ENCODE results near the gene DGKI.

DGKI gene

DNA sequence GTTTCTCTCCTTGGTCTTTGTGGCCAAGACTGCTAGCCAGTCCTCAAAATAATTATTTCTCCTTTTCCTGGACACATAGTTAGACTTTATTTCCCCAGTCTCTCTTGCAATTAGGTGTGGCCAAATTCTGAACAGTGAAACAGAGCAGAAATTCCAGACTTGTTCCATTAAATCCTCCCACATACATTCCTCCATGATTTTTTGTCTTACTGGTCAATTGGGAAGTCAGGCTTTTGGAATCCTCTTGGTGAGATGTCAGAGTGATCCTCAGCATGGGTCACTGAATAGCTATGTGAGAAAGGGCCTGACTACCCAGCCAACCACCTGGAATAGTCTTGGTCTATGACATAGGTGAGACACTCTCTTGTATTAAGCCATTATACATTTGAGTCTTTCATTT is 164.2 kb downstream of the DGKI start:
- no peak for DNase-seq

DNA sequence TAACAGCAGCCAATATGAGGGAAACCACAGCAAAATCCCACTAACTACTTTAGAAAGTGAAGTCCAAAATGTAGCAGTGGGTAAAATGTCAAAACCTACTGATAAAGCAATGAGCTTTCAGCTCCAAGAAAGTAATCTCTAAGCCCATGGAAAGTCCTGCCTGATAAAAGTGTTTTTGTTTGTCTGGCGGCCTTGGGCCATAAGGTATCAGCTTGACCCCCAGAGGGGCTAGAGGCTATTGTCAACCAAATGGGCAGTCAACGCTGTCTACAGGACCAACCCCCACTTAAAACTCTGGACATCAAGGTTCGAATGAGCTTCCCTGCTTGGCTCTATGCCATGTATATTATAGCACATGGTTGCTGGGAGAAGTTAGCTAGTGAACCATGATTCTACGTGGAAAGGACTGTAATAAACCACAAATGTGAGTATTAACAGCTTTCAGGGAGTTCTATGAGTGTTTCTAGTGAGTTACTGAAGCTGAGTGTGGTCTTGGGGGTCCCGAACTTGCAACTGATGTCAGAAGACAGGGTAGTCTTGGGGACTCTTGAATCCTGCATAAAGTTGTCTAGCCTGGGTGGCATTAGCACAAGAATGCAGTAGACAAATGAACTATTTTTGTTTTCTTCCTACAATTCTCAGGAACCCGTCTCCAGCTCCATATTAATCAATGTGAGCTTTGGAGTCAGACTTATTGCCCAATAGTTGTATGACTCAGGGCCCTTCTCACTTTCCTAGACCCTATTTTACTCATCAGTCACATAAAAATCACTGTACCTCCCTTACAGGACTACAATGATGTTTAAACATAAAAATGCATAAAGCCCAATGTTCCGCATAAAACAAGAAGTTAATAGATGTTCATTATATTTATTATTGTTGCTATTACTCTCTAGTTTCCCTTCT is 164.9 kb downstream of the DGKI start:
- no peak for DNase-seq

DNA sequence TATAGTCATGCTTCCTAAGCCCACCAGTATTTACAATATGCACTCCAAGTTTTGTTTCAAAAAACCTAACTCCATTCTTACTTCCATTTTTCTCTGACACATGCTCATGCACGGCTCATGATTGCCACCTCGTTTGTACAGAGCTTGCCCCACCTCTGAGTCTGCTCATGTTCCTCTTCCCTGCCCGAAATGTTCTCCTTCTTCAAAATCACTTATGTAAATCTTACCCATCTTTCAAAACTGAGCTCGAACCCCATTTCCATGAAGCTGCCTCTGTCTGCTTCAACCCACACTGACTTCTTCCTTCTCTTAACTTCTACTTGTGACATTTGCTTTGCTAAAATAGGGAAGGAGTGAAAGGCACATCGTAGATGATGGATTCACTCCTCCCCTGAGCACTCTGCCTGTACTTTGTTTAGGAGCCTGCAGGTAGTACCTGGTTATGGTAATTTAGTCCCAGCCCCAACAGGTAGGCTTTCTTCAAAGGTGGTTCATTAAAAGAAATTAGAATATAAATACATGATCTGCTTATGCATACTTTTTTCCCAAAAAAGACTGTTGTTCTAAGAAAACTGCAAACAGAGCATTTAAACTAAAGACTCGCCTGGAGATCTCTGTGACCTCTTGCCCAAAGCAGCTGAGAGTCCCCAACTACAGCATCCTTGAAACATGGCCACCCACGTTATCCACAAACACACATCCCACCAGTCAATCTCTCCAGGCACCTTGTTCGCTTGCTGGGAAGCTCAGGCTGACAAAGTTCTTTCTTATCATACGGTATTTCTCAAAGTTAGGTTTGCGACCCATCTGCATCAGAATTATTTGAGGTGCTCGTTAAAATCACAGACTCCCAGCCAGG is 172.0 kb downstream of the DGKI start:
- DNase-seq: no peak

DNA sequence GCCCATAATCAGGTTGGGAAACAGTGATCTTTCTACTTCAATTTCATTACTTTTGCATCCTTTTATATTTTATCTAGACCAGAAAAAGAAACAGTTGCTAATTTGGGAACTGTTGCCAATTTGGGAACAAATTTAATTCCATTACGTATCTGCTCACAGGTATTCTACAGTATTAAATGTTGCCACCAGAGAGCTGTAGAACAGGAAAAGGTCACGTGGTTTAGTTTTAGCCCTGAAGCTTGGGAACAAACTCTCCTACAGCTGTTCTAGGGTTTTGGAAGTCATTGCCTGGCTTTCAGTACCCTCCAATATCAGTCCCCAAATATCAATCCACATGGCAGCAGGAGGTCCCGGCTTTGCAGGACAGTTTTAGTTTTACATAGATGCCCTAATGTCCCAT is 172.7 kb downstream of the DGKI start:
- DNase-seq: no peak

DNA sequence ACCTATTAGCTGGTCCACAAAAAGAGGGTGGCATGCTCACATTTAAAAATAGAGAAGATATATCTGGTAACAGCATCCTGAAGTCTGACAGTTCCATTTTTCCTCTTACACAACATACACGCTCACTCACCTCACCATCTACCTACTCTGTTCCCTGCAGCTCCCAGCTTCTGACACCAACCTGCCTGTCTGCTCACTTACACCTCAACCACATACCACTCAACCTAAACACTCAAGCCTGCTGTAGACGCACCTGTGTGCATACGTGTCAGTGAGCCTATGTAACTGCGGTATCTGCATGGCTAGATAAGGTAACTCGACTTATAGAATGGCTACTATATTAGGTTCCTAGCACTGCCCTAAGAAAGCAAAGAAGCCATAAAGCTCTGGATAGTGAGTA is 174.9 kb downstream of the DGKI start:
- no peak for DNase-seq

DNA sequence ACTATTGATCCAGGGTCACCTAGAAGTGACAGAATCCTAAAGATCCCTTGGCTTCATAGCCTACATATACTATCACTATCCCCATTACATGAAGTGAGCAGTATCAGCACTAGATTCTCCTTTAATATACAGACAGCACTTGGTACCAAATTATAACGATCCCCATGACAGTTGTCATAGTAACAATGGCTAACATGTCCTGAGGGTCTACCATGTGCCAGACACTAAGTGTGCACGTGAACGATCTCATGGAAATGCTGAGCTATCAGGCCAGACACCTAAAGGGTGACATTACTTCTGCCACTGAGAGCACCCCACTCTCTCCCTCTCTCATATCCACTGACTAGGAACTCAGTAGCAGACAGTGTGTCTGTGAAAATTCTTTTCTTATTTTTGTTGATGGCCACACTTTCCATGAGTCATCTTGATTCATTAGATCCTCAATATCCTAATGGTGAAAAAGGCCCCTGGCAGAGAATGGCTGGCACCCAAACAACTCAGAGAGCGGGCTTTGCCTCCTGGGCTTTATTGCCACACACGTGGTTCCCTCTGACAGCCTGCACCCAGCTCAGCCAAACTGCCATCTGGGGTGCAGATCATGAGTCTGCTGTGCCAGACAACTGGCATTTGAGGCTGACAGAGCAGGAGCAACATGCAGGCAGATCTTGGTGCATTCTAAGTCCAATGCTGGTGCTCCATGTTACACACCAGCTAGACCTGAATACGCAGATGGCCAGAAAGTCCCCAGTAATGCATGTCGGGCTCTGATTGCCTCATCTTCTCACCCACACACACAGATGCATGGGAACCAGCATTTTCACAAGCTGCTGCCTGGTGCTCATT is 176.3 kb downstream of the DGKI start:
- no peak for DNase-seq

DNA sequence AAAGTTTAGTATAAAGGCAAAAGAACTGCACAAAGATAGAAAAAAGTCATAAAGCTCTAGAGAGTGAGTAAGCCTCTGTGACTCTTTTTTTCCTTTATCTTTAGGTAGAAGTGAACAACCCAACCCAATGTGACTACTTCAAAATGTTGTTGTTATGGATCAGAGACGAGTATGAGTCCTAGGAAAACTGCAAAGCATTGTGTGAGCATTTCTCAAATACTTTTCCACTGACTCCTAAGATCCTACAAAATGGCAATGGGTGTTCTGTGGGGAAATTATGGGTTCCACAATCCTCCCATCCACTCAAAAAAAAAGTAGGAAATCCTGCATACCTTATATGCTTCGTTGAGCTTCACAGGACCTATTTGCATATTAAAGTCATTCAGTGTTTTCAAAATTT is 177.1 kb downstream of the DGKI start:
- DNase-seq: no peak

DNA sequence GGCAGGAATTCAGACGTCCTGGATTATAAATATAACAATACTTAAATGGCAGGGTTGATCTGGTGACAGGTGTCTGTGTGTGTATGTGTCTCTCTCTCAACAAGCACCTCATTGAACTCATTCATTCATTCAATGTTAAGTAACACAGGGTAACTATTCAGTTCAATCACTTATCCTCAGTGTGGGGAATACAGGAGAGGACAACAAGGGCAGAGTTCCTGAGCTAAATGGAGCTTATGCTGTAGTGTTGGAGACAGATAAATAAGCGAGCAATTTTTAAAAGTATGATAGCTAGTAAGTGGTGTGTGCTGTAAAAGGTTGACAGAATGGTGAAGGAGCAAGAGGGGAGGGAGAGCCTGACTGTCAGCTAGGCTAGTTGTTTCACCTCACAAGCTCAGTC is 178.4 kb downstream of the DGKI start:
- no peak for DNase-seq

DNA sequence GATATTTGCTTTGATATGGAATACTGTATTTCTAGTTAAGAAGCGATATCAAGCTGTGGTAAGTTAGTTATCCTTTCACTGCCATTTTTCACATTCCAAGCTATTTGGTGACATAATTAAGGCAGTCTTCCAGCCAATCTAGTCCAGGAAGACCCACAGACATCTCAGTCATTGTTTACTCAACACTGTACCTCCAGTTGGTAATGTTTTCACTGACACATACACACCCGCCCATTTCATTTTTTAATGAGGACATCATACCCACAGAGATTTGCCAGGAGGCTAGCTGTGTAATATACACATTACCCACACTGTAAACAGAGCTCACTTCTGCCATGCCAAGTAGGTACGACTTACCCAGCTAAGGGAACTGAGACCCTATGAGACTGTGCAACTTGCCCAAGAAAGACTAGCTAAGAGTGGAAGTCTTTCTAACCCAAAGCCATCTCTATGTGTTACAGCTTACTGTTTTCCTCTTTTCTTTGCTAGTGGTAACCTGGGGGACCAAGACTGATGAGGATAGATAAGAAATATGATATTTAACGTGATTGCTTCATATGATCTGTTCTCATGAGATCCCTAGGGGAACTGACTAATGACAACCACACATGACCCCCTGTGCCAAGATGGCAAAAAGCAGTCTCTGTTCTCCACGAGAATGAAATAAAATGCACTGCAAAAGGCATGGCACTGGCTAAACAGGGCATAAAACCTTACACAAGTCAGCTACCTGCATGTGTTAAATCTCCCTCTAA is 179.0 kb downstream of the DGKI start:
- DNase-seq: no peak

DNA sequence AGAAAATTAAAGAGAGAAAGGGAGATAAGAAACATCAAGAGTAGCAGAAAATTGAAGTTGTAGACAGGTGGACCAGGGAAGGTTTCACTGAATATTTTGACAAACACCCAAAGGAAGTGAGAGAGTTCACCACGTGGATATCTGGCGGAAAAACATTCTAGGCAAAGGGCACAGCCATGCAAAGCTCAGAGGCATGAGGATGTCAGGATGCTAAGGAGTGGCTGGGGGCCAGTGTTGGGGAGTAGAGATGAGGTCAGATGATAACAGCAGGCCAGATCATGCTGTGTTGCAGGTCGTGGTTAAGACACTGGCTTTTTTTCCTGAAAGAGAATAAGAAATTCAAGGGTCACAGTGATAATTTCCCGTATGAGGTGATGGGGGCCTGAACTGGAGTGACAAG is 181.9 kb downstream of the DGKI start:
- DNase-seq: no peak

DNA sequence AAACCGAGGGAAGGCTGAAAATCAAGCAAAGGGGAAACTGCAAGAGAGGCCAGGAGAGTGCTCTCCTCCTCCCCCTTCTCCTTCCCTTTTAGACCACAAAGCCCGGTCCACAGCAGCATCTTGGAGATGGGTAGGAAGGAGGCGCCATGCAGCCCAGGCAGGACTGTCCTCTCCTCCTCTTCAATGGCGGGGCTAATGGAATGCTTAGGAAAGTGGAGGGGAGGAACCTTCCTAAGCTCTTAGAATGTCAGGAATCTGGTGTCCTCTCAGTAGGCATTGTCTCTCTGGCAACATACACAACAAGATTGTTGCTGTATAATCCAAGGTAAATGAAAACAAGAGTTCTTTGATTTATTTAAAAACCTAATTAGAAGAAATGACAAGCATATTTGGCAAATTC is 185.1 kb downstream of the DGKI start:
- no peak for DNase-seq

DNA sequence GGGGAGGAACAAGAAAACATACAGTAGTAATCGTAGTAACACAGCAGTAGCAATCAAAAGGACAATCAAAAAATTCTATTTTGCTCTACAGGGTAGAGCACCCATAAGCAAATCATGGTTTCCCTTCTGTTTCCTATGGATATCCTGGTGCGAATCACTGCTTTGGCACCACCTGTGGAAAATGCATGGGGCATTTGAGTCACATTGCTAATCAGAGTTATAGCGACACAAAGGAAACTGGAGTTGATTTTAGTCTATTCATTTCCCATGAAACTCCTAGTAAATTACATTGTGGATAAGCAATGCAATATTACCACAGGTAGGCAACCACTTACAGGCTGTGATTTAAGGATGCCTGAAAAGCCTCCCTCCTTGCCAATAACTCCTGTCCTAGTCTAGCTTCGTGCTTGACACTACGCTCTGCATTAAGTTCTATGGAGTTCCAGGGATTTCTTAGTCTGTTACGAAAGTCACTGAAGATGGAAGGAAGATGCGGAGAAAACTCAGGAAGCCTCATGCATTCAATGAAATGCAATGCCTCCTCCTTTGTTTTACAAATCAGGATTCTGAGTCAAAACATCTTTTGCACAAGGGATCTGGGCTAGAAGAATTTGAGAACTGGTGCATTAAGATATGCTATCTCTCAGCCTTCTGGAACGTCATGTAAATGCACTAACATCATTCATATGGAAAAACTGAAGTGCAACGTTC is 188.4 kb downstream of the DGKI start:
- no peak for DNase-seq

DNA sequence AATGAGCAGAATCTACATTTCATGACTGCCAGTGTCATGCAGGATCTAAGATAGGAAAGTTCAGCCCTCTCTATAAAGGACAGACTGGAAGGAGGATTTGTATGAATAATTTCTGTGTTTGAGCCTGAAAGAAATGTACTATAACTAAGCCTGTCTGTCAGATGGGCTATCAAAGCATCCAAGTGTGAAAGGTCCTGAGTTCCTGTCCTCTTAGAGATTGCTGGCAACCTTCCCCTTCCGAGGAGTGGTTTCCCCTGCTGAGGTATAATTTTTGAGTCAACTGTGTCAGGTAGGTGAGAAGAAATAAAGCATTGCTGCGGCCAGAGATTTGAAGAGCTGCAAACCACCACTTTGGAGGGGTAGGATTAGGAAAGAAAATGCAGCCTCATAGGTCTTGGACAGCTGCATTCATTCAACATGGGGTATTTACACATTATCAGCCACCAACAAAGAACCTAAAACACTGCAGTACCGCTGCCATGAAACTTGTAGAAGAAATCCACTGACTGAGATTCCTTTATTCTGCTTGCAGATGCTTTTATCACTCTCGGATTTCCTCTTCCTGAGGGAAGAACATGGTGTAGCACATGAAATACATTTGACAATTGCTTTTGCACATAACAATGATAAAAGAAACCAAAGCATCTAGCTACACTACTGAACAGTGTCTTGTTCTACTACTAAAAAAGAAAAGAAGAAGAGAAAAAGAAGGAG is 189.1 kb downstream of the DGKI start:
- no peak for DNase-seq

DNA sequence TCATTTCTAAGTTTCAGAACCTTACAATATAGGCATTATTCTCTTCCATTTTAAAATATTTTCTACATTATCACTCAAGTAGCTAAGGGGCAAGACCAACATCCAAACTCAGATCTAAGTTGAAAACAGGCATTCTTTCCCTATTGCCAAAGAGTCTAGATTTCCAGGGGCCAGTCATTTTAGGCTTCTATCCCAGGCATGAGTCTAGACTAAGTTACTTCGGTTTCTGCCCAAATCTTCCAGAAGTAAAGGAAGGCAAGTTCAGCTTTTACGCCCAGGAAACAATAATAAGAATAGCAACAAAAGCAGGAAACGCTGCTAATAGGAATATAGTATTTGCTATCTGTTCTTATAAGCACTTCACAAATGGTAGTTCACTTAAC is 189.9 kb downstream of the DGKI start:
- DNase-seq: no peak

DNA sequence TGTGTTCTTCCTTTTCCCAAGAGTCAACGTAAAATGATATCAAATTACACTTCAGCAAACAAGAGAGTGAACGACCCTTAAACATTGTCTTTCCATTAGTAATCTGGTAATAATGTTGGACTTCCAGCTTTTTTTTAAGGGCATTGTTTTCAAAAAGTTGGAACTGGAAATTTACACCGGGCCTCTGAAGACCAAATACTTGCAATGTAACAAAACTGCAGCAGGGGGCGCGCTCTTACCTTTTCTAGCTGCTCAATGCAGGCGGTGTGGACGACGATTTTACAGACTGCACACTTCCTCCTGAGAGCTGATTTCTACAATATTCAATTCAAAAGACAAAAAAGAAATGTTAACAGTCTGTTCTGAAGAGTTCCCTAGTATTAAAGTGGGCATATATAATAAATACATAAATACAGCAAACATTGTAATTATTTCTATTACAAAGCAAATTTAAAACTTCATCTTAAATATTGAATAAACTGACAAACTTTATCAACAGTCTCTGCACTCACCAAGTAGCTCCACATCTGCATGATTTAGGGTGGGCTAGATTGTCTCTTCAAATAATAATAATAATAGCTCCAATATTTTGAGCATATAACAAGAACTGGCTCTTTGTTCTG is 190.4 kb downstream of the DGKI start:
- peak; percentile 30 to 38 for DNase-seq

DNA sequence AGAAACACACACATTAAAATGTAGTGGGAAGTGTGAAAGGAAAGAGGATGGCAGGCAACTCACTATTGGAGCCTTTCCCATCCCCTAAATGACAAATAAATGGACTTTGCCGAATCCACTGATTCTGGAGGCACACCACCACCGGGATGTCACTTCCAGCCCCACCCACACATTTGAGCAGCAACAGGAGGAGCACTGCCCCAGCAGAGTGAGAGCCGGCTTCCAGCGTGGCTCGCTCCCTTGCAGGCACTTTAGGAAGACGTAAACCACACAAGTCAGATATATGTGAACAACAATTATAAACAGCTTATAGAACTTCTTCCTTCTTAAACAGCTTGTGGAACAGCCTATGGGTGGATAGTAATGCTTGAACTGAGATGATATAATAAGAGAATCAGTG is 191.0 kb downstream of the DGKI start:
- no peak for DNase-seq

DNA sequence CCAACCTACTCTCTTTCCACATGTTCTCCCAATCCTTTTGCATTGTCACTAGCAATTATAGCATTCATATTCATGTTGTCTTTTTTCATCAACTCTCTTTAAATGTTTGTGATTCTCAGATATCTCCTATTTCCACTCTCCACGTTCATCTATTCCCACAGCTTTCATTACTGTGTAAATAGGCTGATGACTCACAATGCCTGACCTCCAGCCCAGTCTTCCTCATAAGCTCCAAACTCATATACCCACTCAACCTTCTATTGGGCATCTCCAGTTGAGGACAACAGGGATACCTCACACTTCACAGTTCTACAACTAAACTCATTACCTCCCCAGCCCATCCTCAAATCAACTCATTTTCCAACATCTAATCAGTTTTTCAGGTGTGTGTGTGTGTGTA is 194.1 kb downstream of the DGKI start:
- no peak for DNase-seq

DNA sequence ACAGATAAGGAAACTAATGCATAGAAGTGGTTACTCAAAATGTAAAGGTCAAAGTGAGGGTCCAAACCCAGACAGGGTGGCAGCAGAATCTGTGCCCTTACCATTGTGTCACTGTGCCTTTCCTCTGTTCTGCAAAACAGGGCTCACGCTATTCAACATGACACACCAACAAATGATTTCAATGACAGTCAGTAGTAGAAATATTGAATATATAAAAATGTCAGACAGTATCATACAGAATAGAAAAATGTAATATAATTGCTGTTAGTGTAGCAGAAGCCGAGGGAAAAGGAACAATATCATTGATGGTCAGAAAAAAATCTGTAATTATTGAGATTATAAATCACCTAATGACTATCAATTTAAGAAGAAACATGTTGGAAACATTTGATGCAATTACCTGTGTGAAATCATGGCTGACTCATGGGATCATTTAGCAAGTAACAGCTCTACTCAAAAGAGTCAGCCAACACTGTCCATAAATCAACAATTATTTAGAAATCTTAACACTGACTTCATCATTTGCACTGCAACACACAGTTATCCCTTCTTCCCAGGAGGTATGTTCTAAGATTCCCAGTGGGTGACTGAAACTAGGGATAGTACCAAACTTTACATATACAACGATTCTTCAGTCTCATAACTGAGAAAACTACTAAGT is 198.7 kb downstream of the DGKI start:
- no peak for DNase-seq

DNA sequence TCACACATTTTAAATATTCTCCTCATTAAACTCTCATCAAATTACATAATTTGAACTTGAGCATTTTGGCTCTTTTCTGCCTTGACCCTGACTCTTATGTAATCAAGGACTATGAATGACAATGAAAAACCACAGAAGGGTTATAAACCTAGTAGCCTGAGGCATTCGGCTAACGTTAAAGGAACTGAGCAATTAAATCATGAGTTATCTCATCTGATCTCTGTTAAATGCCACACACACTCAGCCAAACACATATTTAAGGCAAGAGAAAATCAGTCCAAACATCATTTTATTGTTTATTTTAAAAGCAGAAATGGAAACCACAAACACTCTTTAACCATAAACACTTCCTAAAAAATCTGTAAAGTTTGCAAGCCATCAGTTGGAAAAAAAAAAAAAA is 204.3 kb downstream of the DGKI start:
- DNase-seq: no peak

DNA sequence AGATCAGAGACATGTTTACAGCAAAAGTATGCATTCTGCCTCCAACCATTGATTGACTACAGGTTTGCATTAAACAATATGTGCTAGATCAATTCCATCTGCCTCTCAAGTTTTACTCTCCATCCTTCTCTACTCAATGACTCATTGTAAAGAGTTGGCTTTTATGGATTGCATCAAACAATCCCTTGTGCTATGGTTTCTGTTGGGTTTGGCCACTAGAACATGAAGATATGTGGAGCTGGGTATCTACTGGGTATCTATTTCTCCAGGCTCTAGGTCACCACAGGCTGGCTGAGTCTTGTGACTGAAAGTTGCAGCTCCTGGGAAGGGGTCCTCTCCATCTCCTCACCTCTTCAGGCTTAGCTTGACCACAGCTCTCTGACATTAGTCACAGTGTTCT is 204.7 kb downstream of the DGKI start:
- no peak for DNase-seq
